HG02571 (cell line): Measurements from ENCODE around the gene PDGFD.
"Not testable (repeated sequence)": the region's sequence is repeated elsewhere in the genome, so short reads cannot be mapped to it uniquely, and the experiment has no call there.

Source experiments
- ATAC-seq: cut with Tn5 transposase; IDR thresholded peaks from one replicate; pipeline ENCODE4 v1.9.1; 2021; ENCODE audit warnings: mild to moderate bottlenecking, moderate library complexity; ENCODE audit not compliant: unreplicated experiment

PDGFD gene

DNA sequence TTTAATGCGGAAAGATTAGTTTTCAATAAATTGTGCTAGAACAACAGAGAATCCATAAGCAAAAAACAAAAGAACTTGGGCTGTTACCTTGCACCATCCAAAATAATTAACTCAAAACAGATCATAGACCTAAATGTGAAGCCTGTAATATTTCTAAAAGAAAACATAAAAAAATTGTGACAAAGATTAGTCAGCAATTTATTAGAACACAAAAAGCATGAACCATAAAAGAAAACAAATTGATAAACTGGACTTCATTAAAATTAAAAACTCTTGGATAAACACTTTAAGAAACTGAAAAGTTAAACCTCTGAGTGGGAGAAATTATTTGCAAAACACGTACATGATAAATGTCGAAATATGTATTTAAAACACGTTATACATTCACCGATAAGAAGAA lies 106.0 kb downstream of the PDGFD start:
- ATAC-seq: no peak

DNA sequence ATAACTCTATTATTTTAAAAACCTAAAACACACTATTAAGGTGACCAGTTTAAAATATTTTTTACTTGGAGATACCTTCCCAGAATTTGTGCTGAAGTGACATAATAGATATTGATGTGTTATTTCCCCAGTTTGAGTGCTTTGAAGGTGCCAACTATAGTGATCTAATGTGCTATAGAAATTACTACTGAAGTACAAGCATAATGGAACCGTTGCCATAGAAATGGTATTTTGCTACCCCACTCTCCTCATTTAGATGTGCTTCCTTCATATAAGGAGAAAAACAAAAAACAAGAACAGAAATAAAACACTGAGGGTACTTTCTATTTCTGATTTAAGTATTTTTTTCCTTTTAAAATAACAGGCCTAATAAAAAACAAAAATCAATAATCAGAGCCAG lies 108.4 kb downstream of the PDGFD start:
- ATAC-seq: no peak

DNA sequence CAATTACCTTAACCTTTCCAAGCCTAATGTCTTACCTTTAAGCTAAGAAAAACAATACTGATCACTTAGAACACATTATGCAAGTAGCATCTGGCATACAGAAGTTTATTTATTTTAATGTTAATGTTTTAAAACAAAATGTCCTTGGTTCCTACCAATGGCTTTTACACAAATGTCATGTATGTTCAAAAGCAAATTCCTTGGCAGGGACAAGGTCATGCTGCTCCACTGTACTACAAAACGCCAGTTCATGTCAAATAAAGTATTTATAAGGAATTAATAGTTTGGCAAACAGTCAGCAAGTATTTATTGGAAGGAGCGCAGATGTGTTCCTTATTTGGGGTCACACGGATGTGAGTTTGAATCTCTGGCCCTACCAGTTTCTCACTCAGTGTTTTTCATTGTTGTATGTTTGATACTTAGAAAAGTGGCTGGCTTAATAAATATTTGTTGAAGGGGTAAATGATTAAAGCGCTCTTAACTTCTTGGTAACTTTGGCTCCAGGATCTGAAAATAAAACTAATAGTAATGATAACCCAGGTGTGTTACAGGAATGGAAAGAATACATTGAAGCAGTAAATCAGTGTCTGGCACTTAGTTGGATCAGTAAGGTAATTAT lies 108.9 kb downstream of the PDGFD start:
- no peak for ATAC-seq

DNA sequence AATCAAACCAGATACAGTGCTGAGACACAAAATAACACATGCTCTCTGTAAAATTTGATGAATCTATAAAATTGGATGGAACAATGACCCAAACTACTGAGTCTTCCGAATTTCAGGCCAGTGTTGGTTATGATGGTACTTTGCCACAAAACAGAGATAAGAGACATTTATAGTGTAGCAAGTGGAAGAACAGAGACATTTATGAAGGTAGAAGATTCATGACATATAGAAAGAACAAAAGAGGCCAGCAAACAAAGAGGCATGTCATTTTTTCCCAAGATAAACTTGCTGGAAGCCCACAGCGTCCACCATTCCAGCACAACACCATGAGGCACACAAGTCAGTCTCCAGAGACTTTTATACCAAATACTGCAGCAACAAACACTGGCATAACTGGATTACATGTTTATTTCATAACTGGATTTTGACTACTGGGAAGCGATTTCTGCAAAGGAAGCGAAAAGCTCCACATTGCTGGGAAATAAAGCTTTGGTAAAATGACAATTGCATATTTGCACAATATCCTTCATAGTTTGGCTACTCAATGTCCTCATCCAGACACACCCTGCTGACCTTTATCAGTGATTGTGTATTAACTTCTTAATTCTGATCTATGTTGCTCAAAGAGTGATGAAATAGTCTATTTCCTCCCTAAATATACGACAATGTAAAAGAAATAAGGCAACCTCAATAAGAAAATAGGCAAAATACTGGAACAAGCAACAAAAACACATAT lies 110.0 kb downstream of the PDGFD start:
- ATAC-seq: no peak

DNA sequence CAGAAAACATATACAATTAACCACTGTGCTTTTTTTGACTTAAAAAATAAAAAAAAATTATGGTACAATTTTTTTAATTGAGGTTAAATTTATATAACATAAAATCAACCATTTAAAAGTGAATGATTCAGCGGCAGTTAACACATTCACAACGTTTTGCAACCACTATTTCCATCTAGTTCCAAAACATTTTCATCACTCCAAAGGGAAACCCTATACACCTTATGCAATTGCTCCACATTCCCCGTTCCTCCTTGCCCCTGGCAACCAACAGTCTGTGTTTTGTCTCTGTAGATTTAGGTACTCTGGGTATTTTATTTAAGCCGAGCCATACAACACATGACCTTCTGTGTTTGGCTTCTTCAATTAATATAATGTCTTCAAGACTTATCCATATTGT lies 112.2 kb downstream of the PDGFD start:
- no peak for ATAC-seq

DNA sequence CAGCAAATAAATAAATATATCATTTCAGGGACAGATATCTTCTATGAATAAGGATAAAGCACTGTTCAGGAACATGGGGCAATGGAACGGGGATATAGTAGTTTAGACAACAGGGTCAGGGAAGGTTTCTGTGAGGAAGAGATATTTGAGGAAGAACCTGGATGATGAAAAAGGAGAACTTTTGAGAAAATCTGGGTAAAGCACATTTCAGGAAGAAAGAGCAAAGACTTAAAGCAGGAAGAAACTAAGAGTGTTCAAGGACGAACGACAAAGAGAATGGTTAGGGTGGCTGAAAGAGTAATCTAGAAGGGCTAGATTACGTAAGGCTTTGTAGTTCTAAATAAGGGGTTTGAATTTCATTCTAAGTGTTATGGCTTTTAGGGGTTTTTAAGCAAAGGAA lies 114.8 kb downstream of the PDGFD start:
- ATAC-seq: no peak

DNA sequence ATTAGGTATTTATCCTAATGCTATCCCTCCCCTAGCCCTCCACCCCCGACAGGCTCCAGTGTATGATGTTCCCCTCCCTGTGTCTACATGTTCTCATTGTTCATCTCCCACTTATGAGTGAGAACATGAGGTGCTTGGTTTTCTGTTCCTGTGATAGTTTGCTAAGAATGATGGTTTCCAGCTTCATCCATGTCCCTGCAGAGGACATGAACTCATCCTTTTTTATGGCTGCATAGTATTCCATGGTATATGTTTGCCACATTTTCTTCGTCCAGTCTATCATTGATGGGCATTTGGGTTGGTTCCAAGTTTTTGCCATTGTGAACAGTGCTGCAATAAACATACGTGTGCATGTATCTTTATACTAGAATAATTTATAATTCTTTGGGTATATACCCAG lies 117.1 kb downstream of the PDGFD start:
- not testable (repeated sequence) for ATAC-seq

DNA sequence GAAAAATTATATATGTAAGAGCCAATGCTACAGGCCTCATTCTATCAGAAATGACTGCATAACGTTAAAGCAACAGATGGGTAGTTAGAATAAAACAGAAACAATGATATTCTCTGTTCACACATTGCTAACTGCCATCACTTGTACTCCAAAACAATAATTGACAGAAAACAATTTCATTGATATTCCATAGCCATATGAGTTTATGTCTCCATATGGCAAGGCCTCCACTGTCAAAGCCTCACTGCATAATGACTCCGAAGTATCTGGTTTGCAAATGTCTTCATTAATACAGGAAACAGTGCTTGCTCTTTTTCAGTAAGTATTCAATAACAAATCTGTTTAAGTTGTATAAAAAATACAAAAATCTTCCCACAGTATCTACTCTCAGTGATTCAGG lies 117.6 kb downstream of the PDGFD start:
- no peak for ATAC-seq

DNA sequence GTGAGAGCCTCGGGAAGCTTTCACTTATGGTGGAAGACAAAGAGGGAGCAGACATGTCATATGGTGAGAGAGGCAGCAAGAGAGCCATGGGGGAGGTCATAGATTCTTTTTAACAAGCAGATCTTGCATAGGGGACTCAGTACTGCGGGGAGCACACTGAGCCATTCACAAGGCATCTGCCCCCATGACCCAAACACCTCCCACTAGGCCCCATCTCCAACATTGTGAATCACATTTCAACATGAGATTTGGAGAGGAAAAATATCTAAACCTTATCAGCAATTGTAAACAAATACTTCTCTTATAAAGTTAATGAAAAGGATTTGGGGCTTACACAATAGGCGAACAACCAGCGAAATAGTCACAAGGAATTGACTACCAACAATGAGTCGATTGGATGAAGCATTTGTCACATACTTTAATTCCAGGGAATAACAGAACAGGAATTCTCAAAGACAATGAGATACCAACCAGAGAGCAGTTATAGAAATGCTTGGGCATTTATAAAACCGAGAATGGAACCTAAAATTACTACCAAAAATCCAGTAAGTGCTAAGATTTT lies 120.2 kb downstream of the PDGFD start:
- no peak for ATAC-seq

DNA sequence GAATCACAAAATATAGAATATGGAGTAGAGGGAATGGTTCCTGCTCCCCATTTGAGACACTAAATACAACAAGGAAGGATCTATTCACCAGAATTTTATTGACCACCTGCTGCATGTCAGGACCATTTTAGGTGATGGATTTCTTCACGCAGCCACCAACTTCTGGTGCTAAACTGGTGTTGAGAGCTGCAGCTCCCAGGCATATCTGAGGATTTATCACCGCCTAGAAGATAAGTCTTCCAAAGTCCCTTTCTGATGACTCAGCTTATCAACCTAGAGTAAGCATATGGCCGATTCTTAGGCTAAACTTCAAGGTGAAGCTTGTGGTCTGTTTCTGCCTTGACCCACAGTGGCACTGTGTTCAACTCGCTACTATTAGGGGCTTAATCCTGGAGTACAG lies 120.8 kb downstream of the PDGFD start:
- no peak for ATAC-seq

DNA sequence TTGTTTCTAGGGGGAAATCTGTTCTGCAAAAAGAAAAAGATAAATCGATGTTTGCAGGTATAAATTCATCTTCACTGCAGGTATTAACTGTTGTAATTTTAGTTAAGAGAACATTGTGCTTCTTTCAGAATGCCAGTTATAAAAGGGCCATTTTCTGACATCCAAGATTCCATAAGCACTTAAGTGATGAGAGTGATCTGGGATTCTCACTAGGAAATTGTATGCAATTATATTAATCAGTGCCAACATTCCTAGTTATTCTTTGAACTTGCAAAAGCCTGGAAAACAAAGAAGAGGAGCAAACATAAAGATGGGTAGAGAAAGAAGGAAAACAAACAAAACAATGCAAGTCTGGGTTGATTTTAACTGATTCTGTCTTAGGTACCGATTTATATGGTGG lies 122.2 kb downstream of the PDGFD start:
- ATAC-seq: no peak

DNA sequence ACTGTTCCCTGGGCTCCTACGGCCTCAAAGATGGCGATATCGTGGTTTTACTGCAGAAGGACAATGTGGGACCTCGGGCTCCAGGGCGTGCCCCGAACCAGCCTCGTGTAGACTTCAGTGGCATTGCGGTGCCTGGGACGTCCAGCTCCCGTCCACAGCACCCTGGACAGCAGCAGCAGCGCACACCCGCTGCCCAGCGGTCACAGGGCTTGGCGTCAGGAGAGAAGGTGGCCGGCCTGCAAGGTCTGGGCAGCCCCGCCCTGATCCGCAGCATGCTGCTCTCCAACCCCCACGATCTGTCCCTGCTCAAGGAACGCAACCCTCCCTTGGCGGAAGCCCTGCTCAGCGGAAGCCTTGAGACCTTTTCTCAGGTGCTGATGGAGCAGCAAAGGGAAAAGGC lies 127.0 kb downstream of the PDGFD start:
- no peak for ATAC-seq

DNA sequence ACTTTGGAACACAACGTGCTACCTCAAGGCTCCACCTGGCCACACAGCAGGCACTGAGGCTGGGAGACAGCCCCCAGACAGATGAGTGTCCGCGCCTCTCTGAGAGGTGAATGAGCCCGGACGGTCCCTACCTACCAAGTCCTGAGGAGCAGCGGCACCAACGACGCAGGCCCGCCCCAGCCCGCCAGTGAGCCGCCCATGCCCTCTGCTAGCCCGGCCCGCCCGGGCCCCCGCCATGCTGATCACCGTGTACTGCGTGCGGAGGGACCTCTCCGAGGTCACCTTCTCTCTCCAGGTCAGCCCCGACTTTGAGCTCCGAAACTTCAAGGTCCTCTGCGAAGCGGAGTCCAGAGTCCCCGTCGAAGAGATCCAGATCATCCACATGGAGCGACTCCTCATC lies 127.4 kb downstream of the PDGFD start, which contains the start of gene DDI1:
Gene DDI1 (plus strand): TSS at position 53 of the 400 bp plus-strand sequence. CDS start 183 bp downstream, at position 236.
- no peak for ATAC-seq

DNA sequence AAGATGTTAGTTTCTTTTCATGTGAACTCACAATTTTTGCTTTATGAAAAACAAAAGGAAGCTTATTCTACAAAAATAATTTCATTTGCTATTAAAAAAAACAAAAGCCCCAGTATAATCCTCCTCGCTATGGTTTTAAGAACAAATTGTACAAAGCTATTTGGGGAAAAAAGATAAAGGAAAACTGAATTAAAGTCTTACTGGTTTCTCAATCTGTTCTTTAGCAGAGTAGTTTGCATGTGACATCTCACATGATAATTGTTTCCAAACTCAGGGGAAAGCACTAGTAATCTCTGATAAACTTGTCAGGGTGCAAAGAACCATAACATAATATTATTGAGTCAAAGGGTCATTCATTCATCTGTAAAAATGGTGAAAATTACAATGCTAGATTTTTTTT lies 130.4 kb downstream of the PDGFD start:
- no peak for ATAC-seq

DNA sequence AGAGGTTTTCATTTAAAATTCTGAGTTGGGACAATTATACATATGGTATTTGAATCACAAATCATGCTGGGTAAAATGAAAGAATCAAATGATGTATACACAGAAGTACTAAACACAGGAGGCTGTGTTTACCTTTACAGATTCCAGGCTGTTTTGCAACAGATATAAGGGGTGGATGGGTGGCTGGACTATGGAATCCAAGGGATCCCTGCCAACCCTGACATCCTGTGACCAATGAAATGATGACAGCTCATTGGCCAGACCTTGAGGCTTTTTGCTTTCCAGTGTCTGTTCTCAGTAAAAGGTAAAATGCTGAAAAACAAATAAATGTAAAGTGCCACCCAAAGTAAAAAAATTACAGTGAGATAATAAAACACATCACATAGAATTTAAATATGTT lies 130.8 kb downstream of the PDGFD start:
- ATAC-seq: no peak

DNA sequence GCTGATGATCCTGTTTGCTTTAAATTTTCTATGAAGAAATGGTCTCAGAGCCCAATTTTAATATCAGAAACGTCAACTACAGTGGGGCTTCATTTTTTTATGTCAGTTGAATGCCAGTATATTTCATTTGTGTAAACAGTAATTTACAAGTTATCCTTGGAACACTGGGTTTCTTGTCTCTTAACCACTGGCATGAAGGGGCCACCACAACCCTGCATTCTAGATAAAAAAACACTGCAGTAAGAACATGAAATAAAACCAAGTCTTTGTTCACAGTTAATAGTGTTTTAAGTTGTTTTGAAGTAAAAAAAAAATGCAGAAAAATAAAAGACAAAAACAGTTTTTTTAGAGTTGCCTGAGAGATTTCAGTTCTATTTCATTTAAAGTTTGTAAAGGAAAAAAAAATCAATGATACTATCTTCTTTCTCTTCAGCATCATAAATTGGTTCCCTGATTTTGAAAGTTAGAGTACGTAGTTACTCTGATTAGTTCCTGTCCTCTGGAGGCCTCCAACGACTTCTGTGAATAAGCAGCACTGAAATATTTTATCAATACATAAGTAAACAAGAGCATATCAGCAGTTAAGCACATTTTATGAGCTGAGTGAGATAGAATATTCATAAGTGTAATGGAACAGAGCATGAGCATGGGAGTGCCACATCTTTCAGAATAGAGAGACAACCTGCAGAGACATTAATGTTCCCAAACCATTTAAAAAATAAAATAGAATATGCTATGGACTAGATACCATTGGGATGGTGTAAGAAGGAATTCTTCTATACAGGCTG lies 135.3 kb downstream of the PDGFD start:
- no peak for ATAC-seq

DNA sequence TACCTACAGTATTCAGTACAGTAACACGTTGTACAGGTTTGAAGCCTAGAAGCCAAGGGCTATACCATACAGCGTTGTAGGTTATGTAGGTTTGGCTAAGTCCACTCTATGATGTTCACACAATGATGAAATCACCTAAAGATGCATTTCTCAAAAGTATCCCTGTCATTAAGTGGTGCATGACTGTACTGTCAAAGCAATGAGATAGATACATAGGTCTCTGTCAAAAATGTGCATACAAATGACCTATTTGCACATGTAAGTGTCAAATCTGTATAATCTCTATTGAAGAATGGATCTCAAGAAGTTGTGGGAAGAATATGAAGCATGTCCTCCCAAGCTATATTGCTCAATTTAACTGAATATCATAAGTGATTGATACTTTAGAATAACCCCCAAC lies 139.4 kb downstream of the PDGFD start:
- ATAC-seq: no peak

DNA sequence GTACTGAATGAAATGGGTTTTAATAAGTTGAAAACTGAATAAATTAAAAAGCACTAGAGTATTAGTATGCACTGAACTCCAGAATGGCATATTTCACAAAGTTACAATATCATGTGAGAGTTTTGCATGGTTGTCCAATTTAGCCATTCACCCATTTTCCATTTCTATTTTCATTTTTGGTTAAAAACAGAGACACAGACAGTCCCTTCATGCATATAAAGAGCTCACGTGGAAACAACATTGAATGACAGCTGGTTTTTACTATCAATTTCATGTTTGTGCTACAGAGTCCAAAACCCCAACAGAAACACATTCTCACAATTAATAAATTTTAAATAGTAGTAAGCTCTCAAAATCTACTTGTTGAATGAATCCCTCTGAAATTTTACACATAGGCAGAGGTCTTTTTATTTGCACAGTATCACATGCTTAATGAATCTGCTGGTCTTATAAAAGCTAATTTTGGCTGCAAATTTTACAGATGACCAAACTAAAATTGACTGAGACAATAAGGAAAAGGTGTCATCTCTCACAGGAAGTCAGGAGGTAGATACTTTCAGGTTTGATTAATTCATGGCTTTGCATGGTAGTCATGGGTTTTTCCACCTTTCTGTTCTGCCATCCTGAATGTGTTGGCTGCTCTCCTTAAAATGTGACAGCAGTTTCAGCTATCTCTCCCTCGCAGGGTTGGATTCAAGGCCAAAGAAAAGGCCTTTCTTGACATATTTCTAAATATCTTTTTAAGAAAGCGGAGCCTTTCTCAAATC lies 148.1 kb downstream of the PDGFD start:
- peak; percentile 97 for ATAC-seq

DNA sequence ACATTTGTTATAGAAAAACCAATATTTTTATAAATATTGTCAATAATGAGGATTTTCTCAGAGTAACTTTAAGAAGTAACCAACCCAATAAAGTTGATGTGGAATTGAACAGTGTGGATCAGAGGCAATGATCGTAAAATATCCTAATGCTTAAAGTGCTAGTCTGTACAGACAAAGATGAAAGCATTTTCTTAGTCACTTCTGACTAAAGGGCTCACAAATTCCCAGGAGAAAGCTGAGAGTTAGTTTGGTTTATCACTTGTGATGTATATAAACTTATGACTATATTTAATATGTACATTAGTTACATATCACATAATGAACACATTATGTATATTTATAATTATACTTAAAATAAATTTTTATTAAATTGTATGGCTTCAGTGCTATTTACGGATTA lies 152.9 kb downstream of the PDGFD start:
- no peak for ATAC-seq

DNA sequence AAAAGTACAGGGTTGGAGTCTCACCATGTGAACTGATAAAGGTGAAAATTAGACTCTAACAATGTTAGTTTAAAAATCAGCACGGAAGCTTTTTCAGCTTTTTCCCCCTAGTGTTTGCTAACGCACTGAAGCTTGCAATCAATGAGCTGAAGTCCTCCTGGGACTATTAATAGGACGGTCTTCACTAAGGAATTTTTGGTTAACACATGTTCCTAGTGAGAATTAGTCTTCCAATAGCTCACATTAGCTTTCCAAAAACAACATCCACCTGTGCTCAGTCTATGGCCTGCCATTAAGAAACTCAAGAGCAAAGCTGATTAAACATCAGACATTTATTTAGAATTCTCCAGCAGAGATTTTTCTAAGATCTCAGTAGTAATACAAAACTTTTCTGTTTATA lies 154.2 kb downstream of the PDGFD start:
- ATAC-seq: no peak
